ENCODE measurements around the gene CRYBG3.

CRYBG3 gene

DNA sequence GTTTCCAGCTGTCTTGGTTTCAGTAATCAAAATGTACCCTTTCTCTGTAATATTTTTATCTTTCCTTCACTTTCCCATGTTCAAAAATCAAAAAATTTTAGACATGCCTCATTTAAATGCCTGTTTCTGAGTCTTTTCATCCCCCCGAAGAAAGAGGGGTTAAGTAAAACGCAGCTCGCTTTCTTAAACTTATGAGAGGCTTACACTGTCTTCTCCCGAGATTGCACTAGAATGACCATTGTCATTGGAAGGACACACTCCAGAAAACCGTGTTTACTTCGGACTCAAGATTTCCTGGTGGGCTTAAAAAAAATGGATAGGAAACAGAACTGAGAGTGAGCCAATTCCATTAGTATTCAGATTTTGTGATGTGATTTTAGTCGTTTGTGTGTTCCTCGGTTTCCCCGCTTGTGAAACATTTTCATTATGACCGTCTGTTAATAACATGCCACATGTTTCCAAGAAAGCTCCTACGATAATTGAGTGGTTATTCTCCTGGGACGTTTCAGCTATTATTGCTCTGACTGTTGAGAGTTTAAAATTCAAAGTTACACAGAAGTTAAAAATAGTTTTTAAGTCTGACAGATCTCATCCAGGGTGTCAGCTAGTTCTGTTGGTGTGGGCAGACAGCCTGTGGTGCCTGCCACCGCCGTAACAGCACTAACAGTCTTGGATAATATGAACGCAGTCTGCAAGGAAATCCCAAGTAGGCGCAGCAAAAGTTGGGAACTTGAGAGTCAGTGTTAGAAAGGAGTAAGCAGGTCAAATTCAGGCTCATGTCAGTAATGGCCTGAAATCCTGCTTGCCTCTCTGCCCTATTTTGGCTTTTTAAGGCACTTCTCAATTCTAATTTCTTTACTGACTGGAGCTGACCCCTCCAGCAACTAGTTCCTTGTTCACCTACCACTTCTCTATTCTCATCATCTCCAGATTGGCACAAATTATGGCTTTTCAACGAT lies 1.5 kb downstream of the CRYBG3 start:
- Histone ChIP-seq H3K4me2 (ENCODE audit: low read length) (peak overlapping the region; percentile 71), H3K27me3 (ENCODE audit: control insufficient read depth, insufficient read depth, low read length) (no peaks in the 10 kb centered on the region), H3K4me1 (no peaks in the 10 kb centered on the region), H3K4me3 (ENCODE audit: low read depth, low read length) (peak overlapping the region; percentile 81), H3K79me2 (peaks cover 4% of the 10 kb centered on the region), H3K9ac (no peak overlapping the region), H3K36me3 (ENCODE audit: control insufficient read depth, insufficient read depth, low read length) (no peaks in the 10 kb centered on the region), H3K9me3 (ENCODE audit: control insufficient read depth, low read length) (no peaks in the 10 kb centered on the region), H3K27ac (no peak overlapping the region), H2AFZ (peak overlapping the region; percentile 96)
- TF ChIP-seq CTCF (IDR thresholded peaks at IDR 0.05): no peak

- Histone ChIP-seq H3K27ac (no peak overlapping the region), H3K9ac (no peak overlapping the region), H3K4me3 (ENCODE audit: low read depth, low read length) (no peak overlapping the region), H3K36me3 (ENCODE audit: control insufficient read depth, insufficient read depth, low read length) (no peaks in the 10 kb centered on the region), H3K9me3 (ENCODE audit: control insufficient read depth, low read length) (no peaks in the 10 kb centered on the region), H3K4me1 (no peaks in the 10 kb centered on the region), H3K79me2 (peaks cover 4% of the 10 kb centered on the region), H3K27me3 (ENCODE audit: control insufficient read depth, insufficient read depth, low read length) (no peaks in the 10 kb centered on the region), H2AFZ (no peak overlapping the region), H3K4me2 (ENCODE audit: low read length) (no peak overlapping the region)
- TF ChIP-seq CTCF (IDR thresholded peaks at IDR 0.05): no peak
Observed at GRCh38 chr3:97825101-97825500, 3.3 kb downstream of the CRYBG3 start.

DNA sequence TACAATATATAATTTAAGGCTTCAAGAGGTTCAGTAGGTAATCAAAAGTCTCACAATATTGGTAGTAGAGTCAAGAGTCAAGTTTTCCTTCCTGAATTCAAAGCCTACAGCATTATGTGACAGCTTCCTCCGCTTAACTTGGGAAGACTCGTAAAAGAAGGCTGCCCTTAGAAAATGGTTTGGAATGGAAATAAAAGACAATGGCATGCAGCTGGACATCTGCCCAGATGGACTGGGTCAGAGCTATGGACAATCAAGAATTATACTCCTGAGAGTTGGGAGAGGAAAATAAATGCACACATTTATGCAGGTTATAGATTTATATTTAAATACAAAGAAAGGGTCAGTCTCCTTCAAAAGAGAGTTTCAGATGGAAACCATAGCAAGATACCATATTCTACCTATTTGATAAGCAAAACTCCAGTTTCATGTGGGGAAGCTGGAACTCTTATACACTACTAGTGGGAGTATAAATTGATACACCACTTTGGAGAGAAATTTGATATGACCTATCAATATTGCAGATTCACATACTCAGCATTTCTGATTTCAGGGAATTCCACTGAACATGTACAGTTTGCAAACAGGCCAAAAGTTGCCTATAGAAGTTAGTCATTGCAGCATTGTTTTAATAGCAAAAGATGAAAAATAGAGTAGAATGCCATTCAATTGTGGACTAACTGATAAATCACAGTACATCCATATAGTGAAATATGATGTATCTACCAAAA lies 6.1 kb downstream of the CRYBG3 start:
- Histone ChIP-seq H3K27ac (no peak overlapping the region), H3K4me3 (ENCODE audit: low read depth, low read length) (no peak overlapping the region)

DNA sequence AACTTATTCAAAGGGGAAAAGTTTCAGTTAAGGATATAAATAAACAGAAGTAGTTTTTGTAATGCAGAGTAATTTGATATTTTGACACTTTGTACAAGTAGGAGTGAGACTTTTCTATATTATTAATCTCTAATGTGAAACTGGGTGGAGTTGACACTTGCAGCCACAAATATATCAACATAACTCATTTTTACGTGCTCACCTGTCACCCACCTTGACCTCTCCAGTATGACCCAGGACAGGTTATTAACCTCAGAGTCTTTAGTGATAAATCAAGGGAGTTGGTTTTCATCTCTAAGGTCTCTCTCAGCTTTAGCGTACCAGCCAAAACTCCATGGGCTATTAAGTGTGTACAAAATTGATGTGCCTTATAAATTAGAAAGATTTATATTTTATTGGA lies 7.4 kb downstream of the CRYBG3 start:
- peaks cover 9% of the 10 kb centered on the region for H3K79me2 ChIP-seq
- TF ChIP-seq CTCF (IDR thresholded peaks at IDR 0.05): no peak
- H3K9me3 ChIP-seq (ENCODE audit: control insufficient read depth, low read length): no peaks in the 10 kb centered on the region
- H2AFZ ChIP-seq: no peak overlapping the region
- H3K27me3 ChIP-seq (ENCODE audit: control insufficient read depth, insufficient read depth, low read length): no peaks in the 10 kb centered on the region
- H3K27ac ChIP-seq: no peak overlapping the region
- H3K9ac ChIP-seq: no peak overlapping the region
- no peak overlapping the region for H3K4me2 ChIP-seq (ENCODE audit: low read length)
- H3K4me3 ChIP-seq (ENCODE audit: low read depth, low read length): no peak overlapping the region
- H3K36me3 ChIP-seq (ENCODE audit: control insufficient read depth, insufficient read depth, low read length): no peaks in the 10 kb centered on the region
- no peaks in the 10 kb centered on the region for H3K4me1 ChIP-seq

More for the DNA sequence above, 6.1 kb downstream of the CRYBG3 start:
- TF ChIP-seq CTCF (IDR thresholded peaks at IDR 0.05): no peak
- H2AFZ ChIP-seq: no peak overlapping the region
- no peaks in the 10 kb centered on the region for H3K4me1 ChIP-seq
- no peak overlapping the region for H3K4me2 ChIP-seq (ENCODE audit: low read length)
- H3K27me3 ChIP-seq (ENCODE audit: control insufficient read depth, insufficient read depth, low read length): no peaks in the 10 kb centered on the region
- no peaks in the 10 kb centered on the region for H3K36me3 ChIP-seq (ENCODE audit: control insufficient read depth, insufficient read depth, low read length)
- no peaks in the 10 kb centered on the region for H3K9me3 ChIP-seq (ENCODE audit: control insufficient read depth, low read length)
- H3K79me2 ChIP-seq: peaks cover 6% of the 10 kb centered on the region
- no peak overlapping the region for H3K9ac ChIP-seq

Data from parathyroid adenoma (tissue), 2 donors.